GM19324 (cell line): ENCODE measurements around the gene SGMS1.
"Not testable (repeated sequence)": the region's sequence is repeated elsewhere in the genome, so short reads cannot be mapped to it uniquely, and the experiment has no call there.

Experiments used
- ATAC-seq: cut with Tn5 transposase; IDR thresholded peaks from one replicate; pipeline ENCODE4 v1.9.1; 2021; ENCODE audit warnings: mild to moderate bottlenecking, moderate library complexity; ENCODE audit not compliant: unreplicated experiment, low FRiP score

Gene SGMS1

DNA sequence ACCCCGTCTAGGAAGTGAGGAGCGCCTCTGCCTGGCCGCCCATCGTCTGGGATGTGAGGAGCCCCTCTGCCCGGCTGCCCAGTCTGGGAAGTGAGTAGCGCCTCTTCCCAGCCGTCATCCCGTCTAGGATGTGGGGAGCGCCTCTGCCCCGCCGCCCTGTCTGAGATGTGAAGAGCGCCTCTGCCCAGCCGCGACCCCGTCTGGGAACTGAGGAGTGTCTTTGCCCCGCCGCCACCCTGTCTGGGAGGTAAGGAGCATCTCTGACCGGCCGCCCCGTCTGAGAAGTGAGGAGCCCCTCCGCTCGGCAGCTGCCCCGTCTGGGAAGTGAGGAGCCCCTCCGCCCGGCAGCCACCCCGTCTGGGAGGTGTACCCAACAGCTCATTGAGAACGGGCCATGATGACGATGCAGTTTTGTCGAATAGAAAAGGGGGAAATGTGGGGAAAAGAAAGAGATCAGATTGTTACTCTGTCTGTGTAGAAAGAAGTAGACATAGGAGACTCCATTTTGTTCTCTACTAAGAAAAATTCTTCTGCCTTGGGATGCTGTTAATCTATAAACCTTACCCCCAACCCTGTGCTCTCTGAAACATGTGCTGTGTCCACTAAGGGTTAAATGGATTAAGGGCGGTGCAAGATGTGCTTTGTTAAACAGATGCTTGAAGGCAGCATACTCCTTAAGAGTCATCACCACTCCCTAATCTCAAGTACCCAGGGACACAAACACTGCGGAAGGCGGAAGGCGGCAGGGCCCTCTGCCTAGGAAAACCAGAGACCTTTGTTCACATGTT is 267.9 kb downstream of the SGMS1 start:
- not testable (repeated sequence) for ATAC-seq

DNA sequence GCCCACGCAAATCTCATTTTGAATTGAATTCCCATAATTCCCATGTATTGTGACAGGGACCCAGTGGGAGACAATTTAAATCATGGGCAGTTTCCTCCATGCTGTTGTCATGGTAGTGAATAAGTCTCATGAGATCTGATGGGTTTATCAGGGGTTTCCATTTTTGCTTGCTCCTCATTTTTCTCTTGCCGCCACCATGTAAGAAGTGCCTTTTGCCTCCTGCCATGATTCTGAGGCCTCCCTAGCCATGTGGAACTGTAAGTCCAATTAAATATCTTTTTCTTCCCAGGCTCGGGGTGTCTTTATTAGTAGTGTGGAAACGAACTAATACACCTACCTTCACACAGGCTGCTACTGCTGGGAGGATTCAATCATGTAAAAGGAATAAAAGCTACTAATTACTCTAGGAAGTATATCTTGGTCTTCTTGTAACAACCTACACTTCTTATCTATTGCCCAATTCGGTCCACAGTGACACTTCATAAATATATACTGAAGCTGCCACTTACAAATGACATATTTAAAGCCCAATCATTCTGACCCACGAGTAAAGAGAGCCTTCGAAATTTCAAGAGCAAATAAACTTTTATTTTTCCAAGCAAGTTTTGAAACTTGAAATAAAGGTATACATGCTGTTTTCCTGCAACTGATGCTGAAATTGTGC is 272.1 kb downstream of the SGMS1 start:
- no peak for ATAC-seq

DNA sequence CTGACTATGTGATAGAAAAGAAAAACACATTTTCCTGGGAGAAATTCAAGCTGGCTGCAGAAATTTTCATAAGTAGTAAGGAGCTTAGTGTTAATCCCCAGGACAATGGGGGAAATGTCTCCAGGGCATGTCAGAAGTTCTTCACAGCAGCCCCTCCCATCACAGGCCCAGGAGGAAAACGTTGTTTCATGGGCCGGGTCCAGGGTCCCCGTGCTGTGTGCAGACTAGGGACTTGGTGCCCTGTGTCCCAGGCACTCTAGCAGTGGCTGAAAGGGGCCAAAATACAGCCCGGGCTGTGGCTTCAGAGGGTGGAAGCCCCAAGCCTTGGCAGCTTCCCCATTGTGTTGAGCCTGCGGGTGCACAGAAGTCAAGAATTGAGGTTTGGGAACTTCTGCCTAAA is 273.4 kb downstream of the SGMS1 start:
- no peak for ATAC-seq

DNA sequence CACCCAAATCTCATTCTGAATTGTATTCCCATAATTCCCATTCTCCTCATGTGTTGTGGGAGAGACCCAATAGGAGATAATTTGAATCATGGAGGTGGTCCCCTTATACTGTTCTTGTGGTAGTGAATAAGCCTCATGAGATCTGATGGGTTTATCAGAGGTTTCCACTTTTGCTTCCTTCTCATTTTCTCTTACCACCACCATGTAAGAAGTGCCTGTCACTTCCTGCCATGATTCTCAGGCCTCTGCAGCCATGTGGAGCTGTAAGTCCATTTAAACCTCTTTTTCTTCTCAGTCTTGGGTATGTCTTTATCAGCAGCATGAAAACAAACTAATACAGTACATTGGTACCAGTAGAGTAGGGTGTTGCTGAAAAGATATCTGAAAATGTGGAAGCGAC is 274.2 kb downstream of the SGMS1 start:
- ATAC-seq = no peak

DNA sequence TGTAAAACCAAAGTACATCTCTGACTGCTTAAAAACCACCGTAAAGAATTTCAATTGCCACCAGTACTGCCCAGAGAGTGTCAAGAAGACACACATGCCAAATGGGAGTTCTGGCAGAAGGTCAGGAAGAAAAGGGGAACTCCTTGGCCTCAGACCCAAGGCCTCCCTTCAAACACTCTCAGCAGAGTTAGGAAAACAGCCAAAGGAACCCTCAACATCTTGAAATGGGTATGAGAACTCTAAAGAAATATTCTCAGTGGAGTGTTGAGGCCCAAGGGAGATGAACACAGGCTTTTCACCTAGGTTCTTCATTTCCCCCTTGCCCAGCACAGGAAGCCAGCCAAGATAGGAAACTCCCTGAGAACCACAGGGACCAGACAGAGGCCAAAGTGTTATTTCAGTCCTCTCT is 276.4 kb downstream of the SGMS1 start:
- ATAC-seq = peak; percentile 70

DNA sequence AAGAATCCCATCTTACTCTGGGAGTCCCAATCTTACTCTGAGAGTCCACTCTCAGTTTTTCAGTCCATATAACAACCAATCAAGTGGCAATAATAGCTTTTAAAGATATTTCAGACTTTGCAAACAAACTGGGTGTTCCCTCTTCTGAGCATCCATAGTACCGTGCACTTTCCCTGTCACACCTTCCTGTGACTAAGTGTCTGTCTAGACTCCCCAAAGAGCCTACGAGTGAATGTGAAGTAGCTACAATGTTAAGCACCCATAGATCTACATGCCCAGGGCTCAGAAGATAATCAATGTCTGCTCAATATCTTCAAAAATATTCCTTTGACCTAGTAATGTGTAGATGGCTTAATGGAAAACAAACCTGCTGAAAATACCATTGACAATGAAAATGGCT is 276.8 kb downstream of the SGMS1 start:
- ATAC-seq = no peak

DNA sequence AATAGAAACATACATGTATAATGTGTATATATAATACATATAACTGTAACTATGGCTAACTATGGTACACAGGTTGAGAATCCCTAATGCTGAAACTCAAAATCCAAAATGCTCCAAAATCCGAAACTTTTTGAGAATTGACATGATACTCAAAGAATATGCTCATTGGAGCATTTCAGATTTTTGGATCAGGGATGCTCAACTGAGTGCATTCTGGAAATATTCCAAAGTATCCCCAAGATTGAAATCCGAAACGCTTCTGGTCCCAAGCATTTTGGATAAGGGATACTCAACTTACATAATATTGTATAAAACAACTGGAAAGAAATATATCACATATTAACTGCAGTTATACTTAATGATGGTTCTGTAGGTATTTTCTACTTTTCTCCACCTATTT is 278.2 kb downstream of the SGMS1 start:
- no peak for ATAC-seq

DNA sequence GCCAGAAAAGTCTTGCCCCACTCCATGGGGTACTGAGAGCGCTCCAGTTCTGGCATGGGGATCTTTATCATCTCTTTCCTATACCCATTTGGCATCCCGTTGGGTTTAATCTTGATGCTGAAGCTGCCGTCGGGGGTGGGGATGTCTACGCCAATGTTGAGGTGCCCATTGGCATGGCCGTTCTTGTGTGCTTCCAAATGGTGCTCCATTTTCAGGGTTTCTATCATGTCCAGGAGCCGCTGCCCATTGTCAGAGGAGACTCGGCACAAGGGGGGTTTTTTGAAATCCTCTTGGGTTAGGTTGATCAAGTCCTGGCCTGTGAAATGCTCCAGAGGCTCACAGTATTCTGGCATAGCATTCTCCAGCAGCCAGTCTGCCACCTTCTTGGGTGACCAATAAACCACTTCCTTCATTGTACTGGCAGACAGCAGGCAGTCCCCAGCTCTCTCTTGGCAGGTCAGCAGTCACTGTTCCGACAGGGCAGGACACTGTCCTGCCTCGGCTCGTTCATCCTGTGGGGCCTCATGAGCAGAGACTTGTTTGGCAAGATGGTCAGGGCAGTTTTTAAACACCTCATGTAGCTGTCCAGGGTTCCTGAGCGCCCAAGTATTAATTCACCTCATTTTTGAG is 279.9 kb downstream of the SGMS1 start:
- ATAC-seq = no peak

DNA sequence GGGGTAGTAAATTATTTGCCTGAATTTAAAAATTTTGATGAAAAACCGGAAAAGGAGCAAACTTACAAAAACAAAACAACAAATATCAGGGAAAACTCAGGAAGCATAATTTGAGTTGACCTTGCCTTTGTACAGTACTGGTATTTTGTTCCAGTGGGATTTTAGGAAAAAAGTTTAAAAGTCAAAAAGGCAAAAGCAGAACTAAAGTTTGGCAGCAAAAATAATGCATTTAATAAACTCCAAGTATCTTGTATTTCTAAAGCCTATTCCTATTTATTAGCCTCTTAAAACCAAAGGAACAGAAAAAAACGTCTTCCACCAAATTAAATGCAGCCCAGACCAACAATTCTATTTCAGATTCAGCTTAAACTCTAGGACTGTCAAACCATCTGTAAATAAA is 281.8 kb downstream of the SGMS1 start:
- no peak for ATAC-seq

DNA sequence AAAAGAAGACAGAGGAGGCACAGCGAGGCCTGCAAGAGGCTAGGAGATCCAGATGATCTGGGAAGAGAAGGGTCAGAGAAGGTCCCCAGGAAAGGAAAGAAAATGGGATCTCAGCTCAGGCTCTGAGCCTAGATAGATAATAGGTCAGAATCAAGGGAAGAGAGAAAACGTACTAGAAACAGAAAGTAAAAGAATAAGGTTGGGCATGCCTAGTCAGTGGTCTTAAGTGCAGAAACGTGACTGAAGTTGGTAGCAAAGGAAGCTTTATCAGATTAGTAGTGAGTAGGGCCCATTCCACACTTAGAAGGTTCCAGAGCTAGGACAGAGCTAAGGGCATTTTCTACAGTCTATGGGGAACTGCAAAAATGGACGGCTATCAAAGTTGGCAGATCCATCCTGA is 287.6 kb downstream of the SGMS1 start:
- no peak for ATAC-seq

DNA sequence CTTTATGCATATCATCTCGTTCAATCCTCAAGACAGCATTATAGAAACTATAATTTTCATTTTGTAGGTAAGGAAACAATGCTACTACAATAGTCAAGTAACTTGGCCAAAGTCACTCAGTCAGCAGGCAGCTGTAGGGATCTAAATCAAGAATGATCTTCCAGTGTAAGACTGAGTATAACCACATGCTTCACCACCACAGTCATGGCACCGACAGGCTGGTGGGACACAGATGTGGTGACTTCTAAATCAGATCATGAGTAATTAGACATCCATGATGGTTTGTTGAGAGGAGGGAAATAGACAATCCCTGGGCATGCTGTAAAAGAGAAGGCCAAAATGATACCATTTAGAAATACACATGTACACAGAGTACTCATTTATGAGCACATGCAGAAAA is 288.4 kb downstream of the SGMS1 start:
- no peak for ATAC-seq

DNA sequence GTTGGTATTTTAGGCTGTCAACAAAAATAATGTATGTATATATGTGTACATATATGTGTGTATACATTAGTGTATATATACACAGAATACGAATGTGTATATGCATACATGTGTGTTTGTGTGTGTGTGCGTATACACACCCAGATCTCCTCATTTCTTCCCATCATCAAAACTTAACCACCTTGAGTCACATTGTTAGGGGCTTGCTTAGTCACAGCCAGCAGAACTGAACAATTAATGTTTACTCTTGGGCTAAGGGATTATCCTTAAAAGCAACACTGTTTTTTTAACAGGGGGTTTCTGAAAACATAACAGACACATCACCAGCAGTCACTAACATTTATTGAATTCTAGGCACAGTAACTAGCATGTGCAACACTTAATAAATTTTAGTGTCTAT is 289.5 kb downstream of the SGMS1 start:
- ATAC-seq = no peak

DNA sequence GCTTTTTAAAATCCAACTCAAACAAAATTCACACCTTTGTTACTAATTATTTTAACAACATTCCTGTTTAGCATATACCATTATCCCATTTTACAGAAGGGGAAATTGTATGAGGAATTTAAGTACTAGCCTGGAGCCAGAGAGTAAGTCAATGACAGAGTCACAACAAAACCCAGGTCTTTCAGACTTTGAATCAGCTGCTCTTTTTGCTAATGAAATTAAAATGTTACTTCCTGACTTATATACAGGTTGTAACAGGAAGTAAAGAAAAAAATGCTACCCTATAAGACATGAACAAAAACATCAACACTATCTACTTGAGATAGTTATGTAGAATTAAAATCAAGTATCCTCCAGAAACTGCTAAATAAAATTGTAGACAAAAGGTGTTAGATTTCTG is 289.9 kb downstream of the SGMS1 start:
- no peak for ATAC-seq

DNA sequence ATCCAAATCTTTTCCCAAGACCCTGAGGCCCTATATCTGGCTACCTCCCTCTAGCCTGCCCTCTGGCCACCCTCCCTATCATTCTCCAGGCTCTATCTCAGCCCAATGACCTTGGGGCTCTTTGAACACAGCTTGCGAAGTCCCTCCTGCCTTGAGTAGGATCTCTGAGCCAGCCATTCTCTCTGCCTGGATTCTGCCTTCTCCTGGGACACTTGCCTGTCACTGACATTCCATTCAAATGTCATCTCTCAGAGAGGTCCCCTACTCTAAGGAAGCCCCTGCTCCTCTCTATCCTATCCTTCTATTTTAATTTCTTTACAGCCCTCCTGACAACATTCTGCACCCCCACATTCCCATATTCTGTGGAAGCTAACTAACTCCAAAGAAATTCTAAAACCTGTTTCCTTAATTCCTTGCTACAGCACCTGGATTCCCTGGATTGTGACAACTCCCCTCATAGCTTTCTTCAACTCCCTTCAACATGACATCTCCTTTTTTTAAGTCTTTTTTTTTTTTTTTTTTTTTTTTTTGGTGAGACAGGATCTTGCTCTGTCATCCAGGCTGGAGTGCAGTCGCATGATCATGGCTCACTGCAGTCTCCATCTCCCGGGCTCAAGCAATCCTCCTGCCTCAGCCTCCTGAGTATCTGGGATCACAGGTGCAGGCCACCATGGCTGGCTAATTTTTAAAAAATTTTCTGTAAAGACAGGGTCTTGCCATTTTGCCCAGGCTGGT is 291.5 kb downstream of the SGMS1 start:
- no peak for ATAC-seq

DNA sequence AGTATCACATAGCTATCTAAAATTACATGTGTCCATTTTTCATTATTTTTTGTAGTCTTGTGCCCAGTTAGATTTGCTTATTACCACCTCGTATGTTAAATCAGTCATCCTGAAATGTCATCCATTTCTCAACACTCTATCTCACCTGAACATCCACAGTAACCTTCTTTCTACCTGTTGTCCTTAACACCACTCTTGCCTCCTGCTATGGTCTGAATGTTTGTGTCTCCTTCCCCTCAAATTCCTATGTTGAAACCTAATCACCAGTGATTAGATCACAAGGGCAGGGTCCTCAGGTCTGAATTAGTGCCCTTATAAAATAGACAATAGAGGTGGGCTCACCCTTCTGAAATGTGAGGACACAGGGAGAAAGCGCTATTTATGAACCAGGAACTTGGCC is 292.3 kb downstream of the SGMS1 start:
- ATAC-seq = no peak

DNA sequence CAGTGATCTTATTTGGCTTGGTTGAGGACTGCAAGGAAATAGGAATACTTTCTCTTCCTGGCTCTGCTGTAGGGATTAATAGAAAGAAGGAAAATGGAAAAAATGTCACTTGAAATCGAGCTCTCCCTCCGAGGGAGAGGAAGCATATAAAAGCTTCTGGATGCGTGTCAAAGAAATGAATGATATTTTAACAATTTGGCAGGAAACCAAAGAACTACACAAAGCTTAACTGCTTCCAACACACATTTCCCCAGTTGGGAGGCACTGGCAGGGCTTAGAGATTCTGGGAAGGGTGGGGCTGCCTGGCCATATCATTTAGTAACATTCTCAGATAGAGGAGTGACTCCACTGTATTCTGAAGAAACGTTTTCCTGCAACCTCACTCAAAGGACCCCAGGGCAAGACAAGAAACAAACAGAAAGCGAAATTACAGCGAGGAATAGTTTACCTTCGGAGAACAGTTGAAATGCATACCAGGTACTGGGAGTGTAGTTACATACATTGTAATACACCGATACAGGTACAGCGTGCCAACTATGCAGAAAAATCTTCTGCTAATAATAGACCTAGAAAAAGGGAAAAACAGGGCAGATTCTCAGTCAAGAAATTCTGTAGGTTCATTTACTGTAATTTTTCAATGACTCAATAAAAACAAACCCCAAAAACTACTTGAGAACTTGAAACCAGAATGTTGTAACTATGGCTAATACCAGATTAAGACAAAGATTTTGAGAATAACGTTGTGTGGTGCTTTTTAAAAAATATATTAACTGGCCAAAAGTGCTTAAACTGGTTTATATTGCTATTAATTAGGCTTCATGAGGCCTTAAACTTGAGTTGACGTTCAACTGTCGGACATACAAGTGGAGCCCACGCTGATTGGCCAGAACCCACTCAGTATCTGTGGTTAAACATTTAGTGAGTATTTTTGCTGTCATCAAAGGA is 296.7 kb downstream of the SGMS1 start:
- no peak for ATAC-seq

DNA sequence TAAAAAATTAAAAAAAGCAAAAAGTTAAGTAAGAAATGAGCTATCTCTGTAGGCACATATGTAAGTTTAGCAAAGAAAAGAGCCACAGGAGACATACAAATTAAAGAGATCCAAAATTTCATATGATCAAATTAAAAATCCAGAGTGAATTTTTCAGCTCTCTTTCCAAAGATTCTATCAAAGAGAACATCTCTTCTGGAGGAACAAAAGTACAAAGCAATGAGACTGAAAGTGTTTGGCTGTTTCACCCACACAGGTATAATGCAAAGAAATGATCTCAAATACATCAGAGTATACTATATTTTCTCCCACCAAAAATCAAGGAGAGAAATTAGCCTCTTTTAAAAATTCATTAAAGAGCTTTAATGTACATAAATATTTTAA is 297.6 kb downstream of the SGMS1 start:
- ATAC-seq = no peak

DNA sequence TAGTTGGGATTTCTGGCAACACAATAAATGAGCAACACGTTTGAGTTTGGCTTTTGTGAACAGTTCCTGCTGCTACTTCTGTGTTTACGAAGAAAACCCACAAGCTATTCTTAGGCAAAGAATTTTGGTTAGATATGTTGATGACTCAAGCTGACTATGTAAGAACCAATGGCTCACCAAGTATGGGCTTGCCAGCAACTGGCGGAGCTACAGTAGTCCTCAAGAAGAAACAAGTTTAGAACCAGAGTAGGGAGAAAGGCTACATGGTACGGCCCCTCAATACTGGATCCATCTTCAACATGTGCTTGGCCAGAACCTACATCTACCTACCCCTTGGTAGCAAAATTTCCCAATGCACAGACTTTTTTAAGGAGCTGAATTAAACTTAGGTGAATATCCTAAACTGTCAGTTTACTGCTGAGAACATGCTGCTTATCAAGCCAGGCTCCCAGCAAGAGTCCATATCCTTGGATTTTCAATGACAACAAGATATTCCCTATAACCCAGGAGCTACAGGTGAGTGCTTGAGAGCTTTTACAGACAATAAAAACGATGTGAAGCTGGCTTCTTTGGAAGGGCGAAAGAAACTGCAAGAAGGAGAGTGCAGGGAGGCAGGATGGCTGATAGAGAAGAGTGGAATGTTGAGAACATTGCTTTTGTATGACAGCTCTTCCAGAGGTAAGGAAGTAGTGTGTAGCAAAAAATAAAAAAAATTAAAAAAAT is 298.1 kb downstream of the SGMS1 start:
- ATAC-seq = no peak

DNA sequence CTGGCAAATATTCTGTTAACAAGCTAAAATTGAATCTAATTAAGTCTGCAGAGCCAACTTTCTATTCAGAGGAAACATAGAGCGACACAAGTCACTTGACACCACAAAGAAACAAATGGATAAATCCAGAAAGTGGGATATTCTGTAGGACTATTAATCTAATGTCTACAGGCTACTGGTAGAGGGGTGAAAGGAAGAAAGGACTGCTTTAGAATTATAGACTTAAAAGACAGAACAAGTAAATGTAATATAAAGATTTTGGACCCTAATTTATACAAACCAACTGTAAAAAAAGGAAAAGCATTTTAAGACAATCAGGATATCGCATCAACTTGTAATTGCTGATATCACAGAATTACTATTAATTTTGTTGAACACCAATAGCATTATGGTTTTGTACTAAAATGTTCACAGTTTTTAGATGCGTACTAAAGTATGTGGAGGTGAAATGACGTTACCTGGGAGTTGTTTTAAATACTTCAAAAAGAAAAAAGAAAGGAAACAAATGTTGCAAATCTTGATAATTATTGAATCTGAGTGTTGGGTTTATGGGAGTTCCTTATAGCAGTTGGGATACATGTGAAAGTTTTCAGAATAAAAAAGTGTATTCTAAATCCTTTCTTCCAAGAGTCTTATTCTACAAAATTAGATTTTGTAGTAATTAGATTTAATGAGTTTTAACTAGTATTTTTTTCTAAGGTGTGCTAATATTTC is 298.9 kb downstream of the SGMS1 start:
- no peak for ATAC-seq
